Measurements from ENCODE around the gene PON2. TPM values are rescaled to one million over a fixed set of nuclear protein-coding genes. Genes with fewer than 3 reads are reported as not detected.
A peak's percentile ranks its signal among the peaks of the same experiment; 100 is the strongest.

Gene PON2
- total RNA-seq, 6 donors from 2014 or later, result 128 to 476 (median 197) TPM

DNA sequence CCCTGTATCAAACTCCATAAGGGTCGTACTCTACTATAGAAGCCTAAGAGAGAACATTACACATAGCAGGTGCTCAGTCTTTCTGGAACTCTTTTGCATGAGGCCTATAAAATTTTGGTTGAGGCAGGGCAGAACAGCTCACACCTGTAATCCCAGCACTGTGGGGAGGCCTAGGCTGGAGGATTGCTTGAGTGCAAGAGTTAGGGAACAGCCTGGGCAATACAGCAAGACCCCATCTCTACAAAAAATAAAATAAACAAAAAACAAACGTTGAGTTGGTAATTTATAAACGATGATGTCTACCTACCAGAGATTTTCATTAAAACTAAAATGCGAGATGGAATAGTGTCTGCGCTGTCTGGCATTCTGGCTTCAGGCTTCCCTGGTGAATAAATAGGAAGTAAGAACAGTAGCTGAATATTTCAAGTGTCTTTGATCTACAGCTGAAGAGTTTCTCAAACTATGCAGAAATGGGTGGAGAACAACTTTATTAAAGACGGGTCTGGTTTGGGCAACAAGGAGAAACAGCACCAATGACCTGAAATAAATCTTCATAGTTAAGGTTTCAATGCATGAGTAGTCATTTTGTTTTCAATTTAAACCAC lies 774 bp downstream of the PON2 start:
- Histone ChIP-seq H3K36me3 (peaks cover 0 to 12% (median 0%) of the 10 kb centered on the region in 4 donors), H3K4me3 (peak overlapping the region; percentile 59 to 82 (median 64)), H3K4me1 (peaks cover 17 to 34% (median 18%) of the 10 kb centered on the region in 4 donors), H3K27me3 (no peaks in the 10 kb centered on the region), H3K27ac (peak overlapping the region; percentile 91 to 97 (median 96)), H3K9me3 (no peaks in the 10 kb centered on the region)
- 36 to 41% methylated on average over 6 of the region's 6 CpGs for WGBS, 2 donors
- DNase-seq (no peak), ATAC-seq (ENCODE audit: low FRiP score in 2 of 2) (peak in 1 of 2 donors; percentile 20)
- TF ChIP-seq, protein P1, sequence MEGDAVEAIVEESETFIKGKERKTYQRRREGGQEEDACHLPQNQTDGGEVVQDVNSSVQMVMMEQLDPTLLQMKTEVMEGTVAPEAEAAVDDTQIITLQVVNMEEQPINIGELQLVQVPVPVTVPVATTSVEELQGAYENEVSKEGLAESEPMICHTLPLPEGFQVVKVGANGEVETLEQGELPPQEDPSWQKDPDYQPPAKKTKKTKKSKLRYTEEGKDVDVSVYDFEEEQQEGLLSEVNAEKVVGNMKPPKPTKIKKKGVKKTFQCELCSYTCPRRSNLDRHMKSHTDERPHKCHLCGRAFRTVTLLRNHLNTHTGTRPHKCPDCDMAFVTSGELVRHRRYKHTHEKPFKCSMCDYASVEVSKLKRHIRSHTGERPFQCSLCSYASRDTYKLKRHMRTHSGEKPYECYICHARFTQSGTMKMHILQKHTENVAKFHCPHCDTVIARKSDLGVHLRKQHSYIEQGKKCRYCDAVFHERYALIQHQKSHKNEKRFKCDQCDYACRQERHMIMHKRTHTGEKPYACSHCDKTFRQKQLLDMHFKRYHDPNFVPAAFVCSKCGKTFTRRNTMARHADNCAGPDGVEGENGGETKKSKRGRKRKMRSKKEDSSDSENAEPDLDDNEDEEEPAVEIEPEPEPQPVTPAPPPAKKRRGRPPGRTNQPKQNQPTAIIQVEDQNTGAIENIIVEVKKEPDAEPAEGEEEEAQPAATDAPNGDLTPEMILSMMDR (IDR thresholded peaks at IDR 0.05), result no peak

DNA sequence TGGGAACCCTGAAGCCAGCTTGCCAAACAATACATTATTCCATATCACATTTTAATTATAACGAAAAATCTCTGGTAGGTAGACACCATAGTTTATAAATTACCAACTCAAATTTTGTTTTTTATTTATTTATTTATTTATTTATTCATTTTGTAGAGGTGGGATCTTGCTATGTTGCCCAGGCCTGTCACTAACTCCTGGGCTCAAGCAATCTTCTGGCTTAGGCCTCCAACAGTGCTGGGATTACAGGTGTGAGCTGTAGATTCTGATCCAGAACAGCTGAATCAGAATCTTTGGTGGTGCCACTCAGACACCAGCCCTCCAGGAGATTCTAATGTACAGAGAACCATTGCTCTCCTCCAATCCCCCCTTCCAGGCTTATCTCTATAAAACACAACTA lies 1.7 kb downstream of the PON2 start:
- no peak for TF ChIP-seq POLR2A (IDR thresholded peaks at IDR 0.05)
- Histone ChIP-seq H3K27ac (peak overlapping the region in 2 of 4 donors; percentile 96 to 97), H3K4me1 (peaks cover 17 to 38% (median 18%) of the 10 kb centered on the region in 4 donors), H3K27me3 (no peaks in the 10 kb centered on the region), H3K36me3 (peaks cover 0 to 16% (median 0%) of the 10 kb centered on the region in 4 donors), H3K4me3 (peak overlapping the region in 3 of 4 donors; percentile 63 to 82 (median 65)), H3K9me3 (no peaks in the 10 kb centered on the region)
- 84 to 90% methylated on average over 1 of the region's 1 CpG for WGBS, 2 donors
- DNase-seq, result no peak
- no peak for ATAC-seq (ENCODE audit: low FRiP score in 2 of 2)

DNA sequence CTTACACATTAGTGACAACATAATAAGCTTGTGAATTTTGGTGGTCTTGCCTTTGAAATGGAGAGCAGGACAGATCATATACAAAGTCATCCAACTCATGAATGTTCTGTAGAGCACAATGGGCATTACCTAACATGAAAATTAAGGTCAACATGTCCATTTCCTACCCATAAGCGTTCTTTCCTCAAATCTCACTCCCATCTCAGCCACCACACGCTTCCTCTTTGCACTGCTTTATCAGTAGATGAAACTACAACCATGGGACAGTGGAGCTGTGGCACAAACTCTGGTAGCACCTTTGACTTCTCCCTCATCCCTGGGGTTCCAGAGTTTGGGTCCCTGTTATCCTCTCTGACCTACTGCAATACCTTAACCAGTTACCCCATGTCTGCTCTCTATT lies 2.2 kb downstream of the PON2 start:
- peak overlapping the region in 2 of 4 donors; percentile 96 to 97 for H3K27ac ChIP-seq
- TF ChIP-seq POLR2AphosphoS5 (IDR thresholded peaks at IDR 0.05), result no peak
- TF ChIP-seq EP300 (IDR thresholded peaks at IDR 0.05), result no peak
- no peak for TF ChIP-seq POLR2A (IDR thresholded peaks at IDR 0.05)
- TF ChIP-seq, protein P1 (IDR thresholded peaks at IDR 0.05), result no peak
- H3K27me3 ChIP-seq, result no peaks in the 10 kb centered on the region
- H3K4me3 ChIP-seq, result peak overlapping the region in 2 of 4 donors; percentile 63 to 82
- H3K36me3 ChIP-seq, result peaks cover 0 to 16% (median 0%) of the 10 kb centered on the region in 4 donors
- H3K9me3 ChIP-seq, result no peaks in the 10 kb centered on the region
- DNase-seq (no peak), ATAC-seq (ENCODE audit: low FRiP score in 2 of 2) (no peak)
- 54 to 64% methylated on average over 2 of the region's 2 CpGs for WGBS, 2 donors
- peaks cover 17 to 38% (median 18%) of the 10 kb centered on the region in 4 donors for H3K4me1 ChIP-seq

DNA sequence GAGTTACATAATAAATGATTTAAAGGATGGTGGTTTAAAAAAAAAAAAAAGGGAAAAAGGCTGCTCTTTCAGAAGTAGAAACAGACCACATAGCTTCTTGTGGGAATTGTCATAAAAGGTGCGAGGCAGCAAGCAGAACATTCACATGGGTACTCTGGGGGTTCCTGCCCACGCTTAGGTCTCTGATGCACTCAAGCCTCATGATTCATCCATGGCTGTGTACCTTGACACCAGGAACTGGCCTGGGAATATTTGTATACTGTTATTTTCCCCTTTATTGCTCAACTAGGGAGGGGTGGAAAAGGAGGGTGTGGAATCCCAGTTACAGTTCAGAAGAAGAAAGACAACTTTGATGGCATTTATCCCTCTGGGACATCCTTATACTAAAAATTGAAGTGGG lies 4.0 kb downstream of the PON2 start:
- Histone ChIP-seq H3K36me3 (peaks cover 0 to 16% (median 0%) of the 10 kb centered on the region in 4 donors), H3K9me3 (no peaks in the 10 kb centered on the region), H3K27me3 (no peaks in the 10 kb centered on the region), H3K4me3 (peak overlapping the region in 1 of 4 donors; percentile 6), H3K4me1 (peaks cover 15 to 36% (median 19%) of the 10 kb centered on the region in 4 donors), H3K27ac (peak overlapping the region in 2 of 4 donors; percentile 25 to 51)
- DNase-seq (peak in 1 of 2 donors; percentile 32), ATAC-seq (ENCODE audit: low FRiP score in 2 of 2) (no peak)
- WGBS, 2 donors, result 52 to 90% methylated on average over 2 of the region's 2 CpGs
- TF ChIP-seq POLR2A (IDR thresholded peaks at IDR 0.05) (no peak), EP300 (IDR thresholded peaks at IDR 0.05) (peak in 1 of 4 donors; percentile 33), POLR2AphosphoS5 (IDR thresholded peaks at IDR 0.05) (no peak)
- TF ChIP-seq, protein P1 (IDR thresholded peaks at IDR 0.05), result no peak

DNA sequence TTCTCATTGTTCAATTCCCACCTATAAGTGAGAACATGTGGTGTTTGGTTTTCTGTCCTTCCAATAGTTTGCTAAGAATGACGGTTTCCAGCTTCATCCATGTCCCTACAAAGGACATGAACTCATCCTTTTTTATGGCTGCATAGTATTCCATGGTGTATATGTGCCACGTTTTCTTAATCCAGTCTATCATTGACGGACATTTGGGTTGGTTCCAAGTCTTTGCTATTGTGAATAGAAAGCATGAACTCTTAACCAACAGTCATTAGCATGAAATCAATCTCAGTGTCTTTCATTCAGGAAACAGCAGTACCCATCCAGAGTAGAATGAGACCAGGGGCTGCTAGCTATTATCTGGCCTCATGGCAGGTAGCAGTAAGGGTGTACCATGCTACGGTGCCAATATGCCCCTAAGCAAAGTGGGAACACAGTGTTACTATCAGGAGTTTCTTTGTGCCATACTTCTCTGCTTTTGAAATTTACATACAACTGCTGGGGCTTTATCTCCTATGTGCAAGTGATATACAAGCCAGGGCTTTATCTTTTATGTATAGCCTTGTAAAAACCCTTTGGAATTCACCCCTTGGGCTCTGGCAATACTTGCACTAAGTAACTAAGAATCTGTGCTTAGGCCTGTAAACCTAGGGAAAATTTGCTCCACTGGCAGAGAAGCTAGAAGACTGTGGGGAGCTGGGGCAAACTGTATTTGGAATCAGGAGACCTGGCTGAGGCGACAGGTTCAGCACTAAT lies 5.4 kb downstream of the PON2 start:
- Histone ChIP-seq H3K9me3 (no peaks in the 10 kb centered on the region), H3K27me3 (no peaks in the 10 kb centered on the region), H3K27ac (no peak overlapping the region), H3K4me1 (peaks cover 15 to 42% (median 22%) of the 10 kb centered on the region in 4 donors), H3K4me3 (no peak overlapping the region), H3K36me3 (peaks cover 0 to 16% (median 0%) of the 10 kb centered on the region in 4 donors)
- DNase-seq (no peak), ATAC-seq (ENCODE audit: low FRiP score in 2 of 2) (no peak)
- TF ChIP-seq EP300 (IDR thresholded peaks at IDR 0.05) (no peak), POLR2AphosphoS5 (IDR thresholded peaks at IDR 0.05) (no peak), POLR2A (IDR thresholded peaks at IDR 0.05) (no peak)
- TF ChIP-seq, protein P1 (IDR thresholded peaks at IDR 0.05), result no peak
- 71 to 90% methylated on average over 5 of the region's 5 CpGs for WGBS, 2 donors

Measured in upper lobe of left lung (tissue), 6 donors.